Liver (tissue), 4 donors: ENCODE data around the gene TXNDC16. TPM values are rescaled to one million over a fixed set of nuclear protein-coding genes. Genes with fewer than 3 reads are reported as not detected.

Experiments used
- polyA plus RNA-seq, 2 donors: library from polyadenylated mRNA; stranded (reverse) in 1 of 2; unstranded in 1 of 2; fragments of 200-250 nt in 1 of 2; fragments of >200 nt in 1 of 2; fragmentation: Nextera tagmentation in 1 of 2; extraction: Ambion mirVana in 1 of 2; gene quantifications; one replicate each; pipeline versions ENCODE4 v1.2.1 to v1.2.3, GENCODE V29; 2013 to 2015
- total RNA-seq, 2 donors: library from RNA; depleted of rRNA; stranded (reverse); fragments of >200 nt; gene quantifications; one replicate each; pipeline ENCODE4 v1.2.3, GENCODE V29; 2014
- donor health status: healthy.
- donor health status: healthy.
- donor health status: healthy.

The TXNDC16 gene
- total and polyA plus RNA-seq, 4 donors, result 2.0 to 16.2 (median 4.1) TPM

Other genes starting within 250 kb of the TXNDC16 start
- 1 to 10 TPM in 1 of 2 donors, under 1 TPM in 1; 0.75 to 1.9 TPM for gene PTGER2, start 238.2 kb downstream of the TXNDC16 start, total RNA-seq
- gene PTGER2, start 238.2 kb downstream of the TXNDC16 start, polyA plus RNA-seq, result under 1 TPM; 0.36 to 0.87 TPM
- 1 to 10 TPM in 1 of 2 donors, under 1 TPM in 1; 0.25 to 1.3 TPM for gene GPR137C, start 331 bp upstream of the TXNDC16 start, total RNA-seq
- gene GPR137C, start 331 bp upstream of the TXNDC16 start, polyA plus RNA-seq, result under 1 TPM; 0.14 to 0.42 TPM
- 10 to 100 TPM; 22.2 to 42.3 TPM for gene ERO1A, start 143.1 kb upstream of the TXNDC16 start, total RNA-seq
- gene ERO1A, start 143.1 kb upstream of the TXNDC16 start, polyA plus RNA-seq, result 10 to 100 TPM; 16.5 to 17.8 TPM
- gene PSMC6, start 154.7 kb upstream of the TXNDC16 start, total RNA-seq, result 10 to 100 TPM; 72.3 to 98.9 TPM
- 10 to 100 TPM; 43.2 to 66.2 TPM for gene PSMC6, start 154.7 kb upstream of the TXNDC16 start, polyA plus RNA-seq
- 10 to 100 TPM; 18.7 to 21.2 TPM for gene STYX, start 177.7 kb upstream of the TXNDC16 start, total RNA-seq
- gene STYX, start 177.7 kb upstream of the TXNDC16 start, polyA plus RNA-seq, result 10 to 100 TPM in 1 of 2 donors, 1 to 10 TPM in 1; 5.9 to 15.8 TPM
- 10 to 100 TPM; 25.1 to 50.9 TPM for gene GNPNAT1, start 239.1 kb upstream of the TXNDC16 start, total RNA-seq
- 10 to 100 TPM; 24.9 to 29.4 TPM for gene GNPNAT1, start 239.1 kb upstream of the TXNDC16 start, polyA plus RNA-seq